Bronchial epithelial cell (primary cell): Measurements from ENCODE around the gene TMPRSS9. TPM values are rescaled to one million over a fixed set of nuclear protein-coding genes. Genes with fewer than 3 reads are reported as not detected.
"Not testable (repeated sequence)": the region's sequence is repeated elsewhere in the genome, so short reads cannot be mapped to it uniquely, and the experiment has no call there.

Experiments used
- DNase-seq: peaks from one replicate; pipeline ENCODE4 v3.0.0-alpha.2; 2010; ENCODE audit warnings: low read depth
- FAIRE-seq: peaks from 2 replicates; lab custom pipeline; 2011; peaks lifted over from hg19 to GRCh38; lab: Jason Lieb, UNC
- H3K27me3 ChIP-seq: 2 replicates; pipeline ENCODE4 v1.5.1; 2011; ENCODE audit warnings: low read length; ENCODE audit not compliant: control insufficient read depth, insufficient read depth
- H3K36me3 ChIP-seq: 2 replicates; pipeline ENCODE4 v1.5.1; 2011; ENCODE audit warnings: low read length; ENCODE audit not compliant: control insufficient read depth, insufficient read depth
- H3K4me3 ChIP-seq: 2 replicates; pipeline ENCODE4 v1.5.1; 2011; ENCODE audit warnings: mild to moderate bottlenecking, low read depth, low read length, control low read depth
- CTCF ChIP-seq: IDR thresholded peaks from 2 replicates; pipeline ENCODE4 v1.5.1; 2011; ENCODE audit warnings: mild to moderate bottlenecking, moderate library complexity, low read length, control low read depth, inconsistent platforms; ENCODE audit not compliant: insufficient read depth, severe bottlenecking
- total RNA-seq: library from RNA; depleted of rRNA; stranded (reverse); fragments of >200 nt; gene quantifications from 2 replicates; pipeline ENCODE4 v1.2.1, GENCODE V29; 2014

The TMPRSS9 gene
- total RNA-seq, 1 donor from 2014 or later = not detected

- no peak for TF ChIP-seq CTCF
- FAIRE-seq = no peak
- no peaks in the 10 kb centered on the region for H3K27me3 ChIP-seq
- H3K36me3 ChIP-seq = no peaks in the 10 kb centered on the region
- DNase-seq = no peak
- no peak overlapping the region for H3K4me3 ChIP-seq
These were observed 53.6 kb downstream of the TMPRSS9 start for GRCh38 chr19:2413629-2414028.

- FAIRE-seq = no peak
- peaks cover 1% of the 10 kb centered on the region for H3K36me3 ChIP-seq
- TF ChIP-seq CTCF = no peak
- H3K27me3 ChIP-seq = no peaks in the 10 kb centered on the region
- no peak overlapping the region for H3K4me3 ChIP-seq
- DNase-seq = no peak
These were observed 55.4 kb downstream of the TMPRSS9 start for GRCh38 chr19:2415281-2415972.

- H3K27me3 ChIP-seq = no peaks in the 10 kb centered on the region
- H3K36me3 ChIP-seq = peaks cover 1% of the 10 kb centered on the region
- TF ChIP-seq CTCF = no peak
- no peak for DNase-seq
- FAIRE-seq = no peak
- H3K4me3 ChIP-seq = no peak overlapping the region
These were observed 55.9 kb downstream of the TMPRSS9 start for GRCh38 chr19:2415973-2416319.

GRCh38 chr19:2416321-2417097 is 56.4 kb downstream of the TMPRSS9 start:
- no peak overlapping the region for H3K4me3 ChIP-seq
- DNase-seq (no peak), FAIRE-seq (no peak)
- H3K27me3 ChIP-seq = no peaks in the 10 kb centered on the region
- TF ChIP-seq CTCF = no peak
- peaks cover 1% of the 10 kb centered on the region for H3K36me3 ChIP-seq

GRCh38 chr19:2417436-2417835 is 57.4 kb downstream of the TMPRSS9 start:
- FAIRE-seq, DNase-seq, H3K4me3 ChIP-seq, H3K36me3 ChIP-seq, H3K27me3 ChIP-seq: not testable (repeated sequence)

- H3K4me3 ChIP-seq = no peak overlapping the region
- no peaks in the 10 kb centered on the region for H3K27me3 ChIP-seq
- no peak for DNase-seq
- TF ChIP-seq CTCF = no peak
- FAIRE-seq = no peak
- peaks cover 1% of the 10 kb centered on the region for H3K36me3 ChIP-seq
These were observed 57.9 kb downstream of the TMPRSS9 start for GRCh38 chr19:2417881-2418406.
